RWPE1 (cell line): ENCODE measurements around the gene PKDCC.

Experiments used
- CTCF ChIA-PET: fragments of 350-600 bp; sonication (Branson Sonifier 250); formaldehyde crosslinking; extraction: SDS; loops from one replicate; lab custom pipeline; 2021; lab: Yijun Ruan, JAX
- POLR2A ChIA-PET: fragments of 400-600 bp; formaldehyde crosslinking; extraction: SDS; loops from one replicate; lab custom pipeline; 2020; ENCODE audit warnings: antibody characterized with exemption; ENCODE audit not compliant: low non-redundant PET; lab: Yijun Ruan, JAX
- DNase-seq: peaks from one replicate; pipeline ENCODE4 v3.0.0; 2012; ENCODE audit warnings: low spot score
- H3K27ac ChIP-seq: fragments of 450-650 bp; 2 replicates; pipeline ENCODE4 v1.5.1; 2017
- CTCF ChIP-seq: fragments of 450-650 bp; conservative IDR thresholded peaks from 2 replicates; pipeline ENCODE4 v1.5.1; 2017; ENCODE audit warnings: low read depth, mild to moderate bottlenecking

The PKDCC gene

GRCh38 chr2:42013409-42013808 lies 34.4 kb upstream of the PKDCC start:
- POLR2A ChIA-PET, result no interaction called here
- TF ChIP-seq CTCF, result no peak
- H3K27ac ChIP-seq, result no peak overlapping the region
- DNase-seq, result no peak
- CTCF ChIA-PET, result no interaction called here

- CTCF ChIA-PET, result interaction anchor here (0.6 kb wide), 1 partner anchor 322 kb away, joined by 5 read pairs; no protein-coding TSS in a partner anchor
- POLR2A ChIA-PET, result no interaction called here
- no peak for TF ChIP-seq CTCF
- H3K27ac ChIP-seq, result no peak overlapping the region
- DNase-seq, result no peak
These were observed 26.4 kb upstream of the PKDCC start for GRCh38 chr2:42021464-42021863.

- ChIA-PET POLR2A (no interaction called here), CTCF (interaction anchor here (0.5 kb wide), 1 partner anchor 22 kb away, joined by 3 read pairs; no protein-coding TSS in a partner anchor)
- no peak for TF ChIP-seq CTCF
- no peak overlapping the region for H3K27ac ChIP-seq
- no peak for DNase-seq
These were observed 22.7 kb upstream of the PKDCC start for GRCh38 chr2:42025151-42025582.

GRCh38 chr2:42026272-42026671 lies 21.5 kb upstream of the PKDCC start:
- no peak for DNase-seq
- TF ChIP-seq CTCF, result no peak
- no peak overlapping the region for H3K27ac ChIP-seq
- ChIA-PET CTCF (interaction anchor here (0.7 kb wide), 1 partner anchor 29 kb away, joined by 3 read pairs; no protein-coding TSS in a partner anchor), POLR2A (no interaction called here)

- ChIA-PET CTCF (interaction anchor here (0.6 kb wide), 1 partner anchor 1498 kb away, joined by 3 read pairs; no protein-coding TSS in a partner anchor), POLR2A (no interaction called here)
- no peak overlapping the region for H3K27ac ChIP-seq
- DNase-seq, result no peak
- TF ChIP-seq CTCF, result no peak
These were observed 19.2 kb upstream of the PKDCC start for GRCh38 chr2:42028571-42029148.

GRCh38 chr2:42029171-42029570 lies 18.6 kb upstream of the PKDCC start:
- CTCF ChIA-PET, result no interaction called here
- TF ChIP-seq CTCF, result no peak
- no peak for DNase-seq
- no peak overlapping the region for H3K27ac ChIP-seq
- POLR2A ChIA-PET, result no interaction called here
